Measurements from ENCODE around the gene PAK1.

Gene PAK1

DNA sequence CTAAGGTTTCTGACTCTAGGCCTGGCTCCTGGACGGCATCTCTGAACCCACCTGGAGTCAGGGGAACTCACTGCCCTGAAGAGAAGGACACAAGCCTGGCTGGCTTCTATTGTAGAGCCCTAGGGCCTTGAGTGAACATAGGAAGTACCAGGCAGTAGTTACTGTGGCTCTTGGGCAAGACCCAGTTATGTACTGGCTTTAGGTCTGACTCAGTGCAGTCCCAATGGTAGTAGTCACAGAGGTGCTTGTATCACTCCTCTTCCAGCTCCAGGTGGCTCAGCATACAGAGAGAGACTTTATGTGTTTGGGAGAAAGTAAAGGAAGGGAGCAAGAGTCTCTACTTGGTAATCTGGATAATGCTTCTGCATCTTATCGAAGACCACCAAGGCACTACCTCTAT is 13.9 kb upstream of the PAK1 start:
- TF ChIP-seq CTCF (IDR thresholded peaks at IDR 0.05; ENCODE audit: low read length, missing control alignments) = no peak

DNA sequence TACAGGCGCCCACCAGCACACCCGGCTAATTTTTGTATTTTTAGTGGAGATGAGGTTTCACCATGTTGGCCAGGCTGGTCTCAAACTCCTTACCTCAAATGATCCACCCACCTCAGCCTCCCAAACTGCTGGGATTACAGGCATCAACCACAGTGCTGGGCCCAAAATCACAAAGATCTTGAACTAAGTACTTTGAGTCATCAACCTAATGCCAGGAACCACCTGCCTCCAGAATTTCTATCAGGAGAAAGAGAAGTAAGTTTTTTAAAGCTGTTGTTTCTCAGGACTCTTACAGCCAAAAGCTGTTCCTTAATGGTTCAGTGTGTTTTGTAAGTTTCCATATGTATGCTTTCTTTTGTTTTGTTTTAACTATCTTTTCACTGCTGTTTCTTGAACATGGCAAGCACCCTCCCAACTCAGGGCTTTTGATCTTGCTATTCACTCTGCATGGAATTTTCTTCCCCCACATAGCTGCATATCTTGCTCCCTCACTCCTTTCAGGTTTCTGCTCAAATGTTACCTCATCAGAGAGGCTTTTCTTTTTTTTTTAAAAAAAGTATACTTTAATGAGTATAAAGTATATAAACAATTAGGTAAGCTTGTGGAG is 6.0 kb upstream of the PAK1 start:
- no peak for TF ChIP-seq CTCF (IDR thresholded peaks at IDR 0.05; ENCODE audit: low read length, missing control alignments)
- no peak for DNase-seq (ENCODE audit: low read depth)

More for the DNA sequence above, 13.9 kb upstream of the PAK1 start:
- H3K4me3 ChIP-seq (replicated peaks; ENCODE audit: low read depth, low read length) = no peak overlapping the region
- no peak for DNase-seq (ENCODE audit: low read depth)

DNA sequence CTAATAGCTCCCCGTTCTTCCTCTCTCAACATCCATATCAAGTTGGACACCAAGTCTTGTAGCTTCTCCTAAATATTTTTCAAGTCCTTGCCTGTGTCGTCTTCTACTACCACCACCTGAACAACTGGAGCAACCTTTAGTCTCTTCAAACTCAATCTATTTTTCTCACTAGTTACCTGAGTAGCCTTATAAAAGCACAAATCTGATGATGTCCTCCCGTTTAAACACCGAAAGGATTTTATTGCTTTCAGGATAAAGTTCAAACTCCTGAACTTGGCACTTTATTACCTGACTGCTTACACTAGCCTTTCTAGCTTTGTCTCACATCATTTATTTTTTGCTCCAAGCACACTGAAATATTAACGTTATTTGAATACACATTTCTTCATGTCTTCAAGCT is 1.3 kb upstream of the PAK1 start:
- H3K4me3 ChIP-seq (replicated peaks; ENCODE audit: low read depth, low read length) = no peak overlapping the region
- no peak for DNase-seq (ENCODE audit: low read depth)
- no peak for TF ChIP-seq CTCF (IDR thresholded peaks at IDR 0.05; ENCODE audit: low read length, missing control alignments)

More for the DNA sequence above, 6.0 kb upstream of the PAK1 start:
- no peak overlapping the region for H3K4me3 ChIP-seq (replicated peaks; ENCODE audit: low read depth, low read length)

DNA sequence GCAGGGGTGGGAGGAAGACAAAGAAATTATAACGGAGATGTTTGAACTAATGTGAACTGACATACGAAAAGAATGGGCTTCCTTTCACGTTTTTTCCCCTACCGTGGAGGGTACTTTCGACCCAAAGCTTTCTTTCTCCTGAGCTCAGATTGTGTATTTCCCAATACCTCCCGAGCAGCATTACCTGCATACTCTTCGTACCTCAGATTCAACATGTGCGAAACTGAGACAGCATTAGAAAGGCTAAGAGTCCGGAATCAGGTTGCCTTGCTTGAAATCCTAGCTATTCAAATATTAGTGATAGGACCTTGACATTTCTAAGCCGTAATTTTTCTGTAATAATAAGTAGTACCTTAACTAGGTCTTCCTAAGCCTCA is 778 bp upstream of the PAK1 start:
- peak overlapping the region; percentile 56 for H3K4me3 ChIP-seq (replicated peaks; ENCODE audit: low read depth, low read length)
- TF ChIP-seq CTCF (IDR thresholded peaks at IDR 0.05; ENCODE audit: low read length, missing control alignments) = no peak
- DNase-seq (ENCODE audit: low read depth) = no peak

DNA sequence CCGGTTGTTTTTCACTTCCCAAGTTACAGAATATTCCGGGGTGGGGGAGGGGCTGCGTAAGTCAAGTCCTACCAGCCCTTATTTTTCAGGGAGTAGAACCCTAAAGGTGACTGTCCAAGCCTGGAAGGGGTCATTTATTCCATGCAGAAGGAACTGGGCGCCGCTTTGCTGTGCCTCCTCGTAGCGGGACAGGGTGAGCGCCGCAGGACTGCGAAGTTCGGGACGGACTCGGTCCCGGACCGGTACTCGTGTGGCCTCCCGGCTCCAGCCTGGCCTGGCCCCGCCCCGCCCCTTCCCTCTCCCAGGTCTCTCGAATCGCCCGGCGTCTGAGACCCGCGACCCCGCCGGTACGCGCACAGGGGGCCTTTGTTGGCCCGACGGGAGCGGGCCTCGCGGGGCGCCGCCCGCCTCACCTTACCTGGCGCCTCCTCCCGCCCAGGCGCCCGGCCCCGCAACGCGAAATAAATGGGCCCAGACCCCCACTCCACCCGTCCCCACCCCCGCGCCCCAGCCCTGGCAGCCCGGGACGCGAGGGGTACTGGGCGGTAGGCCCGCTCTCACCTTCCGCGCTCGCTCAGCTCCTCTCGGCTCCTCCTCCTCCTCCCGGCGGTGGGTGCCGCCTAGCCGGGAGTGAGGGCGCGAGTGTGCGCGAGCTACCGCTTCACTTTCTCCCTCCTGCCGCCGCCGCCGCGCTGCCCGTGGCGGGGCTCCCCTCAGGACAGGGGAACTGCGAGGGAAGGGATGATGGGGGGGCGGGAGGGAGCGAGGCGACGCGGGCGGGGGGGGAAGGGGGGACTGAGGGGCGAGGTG is 698 bp downstream of the PAK1 start:
- no peak for DNase-seq (ENCODE audit: low read depth)
- H3K4me3 ChIP-seq (replicated peaks; ENCODE audit: low read depth, low read length) = peak overlapping the region; percentile 56
- TF ChIP-seq CTCF (IDR thresholded peaks at IDR 0.05; ENCODE audit: low read length, missing control alignments) = no peak

GRCh38 chr11:77471558-77472193 is 2.2 kb downstream of the PAK1 start:
- no peak for DNase-seq (ENCODE audit: low read depth)
- peak; percentile 25 for TF ChIP-seq CTCF (IDR thresholded peaks at IDR 0.05; ENCODE audit: low read length, missing control alignments)
- H3K4me3 ChIP-seq (replicated peaks; ENCODE audit: low read depth, low read length) = no peak overlapping the region
